Transverse colon (tissue), 4 donors: ENCODE measurements around the gene AVPR2.

ENCODE experiments used
- CTCF ChIP-seq, 5 experiments: fragments of 200-600 bp in 3 of 5; fragments of 450-650 bp in 2 of 5; sonication (generic) in 3 of 5; IDR thresholded peaks; 1 replicate in 2 of 5; 2 replicates in 3 of 5; pipeline ENCODE4 v1.5.1; 2016 to 2017; ENCODE audit warnings: antibody characterized with exemption in 5 of 5, inconsistent platforms in 3 of 5, mild to moderate bottlenecking in 2 of 5, moderate library complexity in 1 of 5
- POLR2A ChIP-seq: fragments of 450-650 bp; IDR thresholded peaks from one replicate; pipeline ENCODE4 v1.6.1; 2016; ENCODE audit warnings: antibody characterized with exemption, mild to moderate bottlenecking, moderate library complexity
- POLR2AphosphoS5 ChIP-seq, 3 donors: sonication (generic); formaldehyde crosslinking; IDR thresholded peaks; one replicate each; pipeline ENCODE4 v1.6.1; 2016; ENCODE audit warnings: antibody characterized with exemption in 3 of 3

- TF ChIP-seq CTCF (IDR thresholded peaks at IDR 0.05) = no peak
- TF ChIP-seq POLR2A = no peak
- TF ChIP-seq POLR2AphosphoS5 (IDR thresholded peaks at IDR 0.05) = no peak
Observed at GRCh38 chrX:153867139-153867538, 37.3 kb upstream of the AVPR2 start.
